ENCODE data around the gene GCDH.

The GCDH gene

DNA sequence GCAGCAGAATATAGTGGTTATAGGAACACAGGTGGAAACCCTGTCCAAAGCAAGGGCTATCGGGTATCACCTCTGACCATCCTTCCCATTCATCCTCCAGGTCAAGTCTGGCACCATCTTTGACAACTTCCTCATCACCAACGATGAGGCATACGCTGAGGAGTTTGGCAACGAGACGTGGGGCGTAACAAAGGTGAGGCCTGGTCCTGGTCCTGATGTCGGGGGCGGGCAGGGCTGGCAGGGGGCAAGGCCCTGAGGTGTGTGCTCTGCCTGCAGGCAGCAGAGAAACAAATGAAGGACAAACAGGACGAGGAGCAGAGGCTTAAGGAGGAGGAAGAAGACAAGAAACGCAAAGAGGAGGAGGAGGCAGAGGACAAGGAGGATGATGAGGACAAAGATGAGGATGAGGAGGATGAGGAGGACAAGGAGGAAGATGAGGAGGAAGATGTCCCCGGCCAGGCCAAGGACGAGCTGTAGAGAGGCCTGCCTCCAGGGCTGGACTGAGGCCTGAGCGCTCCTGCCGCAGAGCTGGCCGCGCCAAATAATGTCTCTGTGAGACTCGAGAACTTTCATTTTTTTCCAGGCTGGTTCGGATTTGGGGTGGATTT lies 52.6 kb downstream of the GCDH start:
- DNase-seq, result no peak

DNA sequence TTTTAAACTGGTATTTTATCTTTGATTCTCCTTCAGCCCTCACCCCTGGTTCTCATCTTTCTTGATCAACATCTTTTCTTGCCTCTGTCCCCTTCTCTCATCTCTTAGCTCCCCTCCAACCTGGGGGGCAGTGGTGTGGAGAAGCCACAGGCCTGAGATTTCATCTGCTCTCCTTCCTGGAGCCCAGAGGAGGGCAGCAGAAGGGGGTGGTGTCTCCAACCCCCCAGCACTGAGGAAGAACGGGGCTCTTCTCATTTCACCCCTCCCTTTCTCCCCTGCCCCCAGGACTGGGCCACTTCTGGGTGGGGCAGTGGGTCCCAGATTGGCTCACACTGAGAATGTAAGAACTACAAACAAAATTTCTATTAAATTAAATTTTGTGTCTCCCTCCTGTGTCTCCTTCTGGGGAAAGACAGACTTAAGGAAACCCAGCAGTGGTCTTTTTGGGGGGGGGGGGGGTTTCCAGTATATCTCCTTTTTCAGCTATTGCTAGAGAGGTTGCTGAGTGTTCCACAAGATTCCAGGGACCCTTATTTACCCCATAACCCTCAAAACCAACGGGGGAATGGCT lies 53.2 kb downstream of the GCDH start:
- no peak for DNase-seq

DNA sequence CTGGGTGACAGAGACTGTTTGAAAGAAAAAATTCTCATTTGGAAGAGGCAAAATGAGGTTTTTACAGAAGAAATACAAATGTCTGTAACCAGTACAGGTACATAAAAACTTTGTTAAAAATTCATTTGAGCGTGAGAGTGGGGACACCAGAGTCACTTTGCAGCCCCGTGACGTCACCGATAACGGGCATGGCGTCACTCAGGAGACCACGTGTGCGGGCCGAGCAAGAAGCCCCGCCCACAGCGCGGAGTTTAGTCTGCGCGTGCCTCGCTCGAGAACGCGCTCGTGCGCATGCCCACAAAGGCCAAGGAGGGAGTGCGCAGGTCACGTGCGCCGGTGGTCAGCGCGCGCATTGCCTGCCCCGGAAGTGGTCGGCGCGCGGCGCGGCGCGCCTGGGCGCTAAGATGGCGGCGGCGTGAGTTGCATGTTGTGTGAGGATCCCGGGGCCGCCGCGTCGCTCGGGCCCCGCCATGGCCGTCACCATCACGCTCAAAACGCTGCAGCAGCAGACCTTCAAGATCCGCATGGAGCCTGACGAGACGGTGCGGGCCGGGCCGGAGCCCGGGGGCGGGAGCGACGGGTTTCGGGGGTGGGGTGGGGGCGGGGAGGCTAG lies 54.6 kb downstream of the GCDH start, which contains the start of gene RAD23A:
Gene RAD23A, plus strand, starts transcription at position 384 of the 613 bp plus-strand sequence. Its CDS starts 87 bp downstream, at position 471.
- DNase-seq, result peak; percentile 97

DNA sequence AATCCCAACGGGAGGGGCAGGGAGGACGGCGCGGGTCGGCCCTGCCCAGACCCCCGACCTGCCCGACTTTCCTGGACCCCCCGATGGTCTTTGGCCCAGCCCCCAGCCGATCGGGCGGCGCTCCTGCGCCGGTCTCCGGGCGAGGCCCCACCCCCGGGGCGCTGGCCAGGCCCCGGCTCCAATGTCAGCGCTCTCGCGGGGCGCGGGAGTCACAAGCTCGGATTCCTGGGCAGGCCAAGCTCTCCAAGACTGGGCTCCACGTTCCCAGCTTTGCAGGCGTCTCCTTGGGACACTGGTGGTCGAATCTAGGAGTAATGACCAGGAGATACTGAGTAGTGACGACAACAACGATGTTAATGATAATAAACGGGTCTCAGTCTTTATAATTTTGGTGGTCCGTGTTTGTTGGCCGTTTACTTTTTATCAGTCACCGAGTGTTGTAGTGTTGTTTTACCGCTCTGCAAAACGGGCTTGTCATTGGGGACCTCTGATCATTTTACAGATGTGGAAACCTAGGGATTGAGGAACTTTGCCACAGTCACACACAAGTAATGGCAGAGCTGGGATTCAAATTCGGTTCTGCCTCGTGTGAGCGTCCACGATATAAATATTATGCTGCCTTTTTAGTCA lies 55.2 kb downstream of the GCDH start:
- peak; percentile 39 for DNase-seq

DNA sequence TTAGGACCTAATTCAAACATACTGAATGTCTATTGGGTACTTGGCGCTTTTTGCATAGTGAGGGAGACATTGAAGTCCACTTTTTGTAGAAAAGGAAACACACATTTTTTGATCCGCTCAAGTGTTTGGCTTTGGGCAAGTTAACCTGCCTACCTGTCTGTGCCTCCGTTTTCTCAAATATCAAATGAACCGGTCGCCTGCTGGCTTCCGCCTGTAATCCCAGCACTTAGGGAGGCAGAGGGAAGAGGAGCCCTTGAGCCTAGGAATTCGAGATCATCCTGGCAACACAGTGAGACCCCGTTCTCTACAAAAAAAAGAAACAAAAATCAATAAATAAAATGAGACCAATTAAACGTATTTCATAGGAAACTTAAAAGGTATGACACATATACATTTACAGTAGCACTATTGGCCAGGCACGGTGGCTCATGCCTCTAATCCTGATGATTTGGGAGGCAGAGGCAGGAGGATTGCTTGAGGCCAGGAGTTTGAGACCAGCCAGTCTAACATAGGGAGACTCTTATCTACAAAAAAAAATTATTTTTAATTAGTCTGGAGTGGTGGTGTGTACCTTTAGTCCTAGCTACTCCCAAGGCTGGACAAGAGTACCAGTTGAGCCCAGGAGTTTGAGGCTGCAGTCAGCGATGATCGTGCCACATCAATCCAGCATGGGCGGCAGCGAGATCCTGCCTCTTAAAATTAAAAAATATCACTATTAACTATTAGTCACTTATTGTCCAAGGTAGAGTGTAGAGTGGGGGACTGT lies 56.0 kb downstream of the GCDH start:
- DNase-seq, result no peak

DNA sequence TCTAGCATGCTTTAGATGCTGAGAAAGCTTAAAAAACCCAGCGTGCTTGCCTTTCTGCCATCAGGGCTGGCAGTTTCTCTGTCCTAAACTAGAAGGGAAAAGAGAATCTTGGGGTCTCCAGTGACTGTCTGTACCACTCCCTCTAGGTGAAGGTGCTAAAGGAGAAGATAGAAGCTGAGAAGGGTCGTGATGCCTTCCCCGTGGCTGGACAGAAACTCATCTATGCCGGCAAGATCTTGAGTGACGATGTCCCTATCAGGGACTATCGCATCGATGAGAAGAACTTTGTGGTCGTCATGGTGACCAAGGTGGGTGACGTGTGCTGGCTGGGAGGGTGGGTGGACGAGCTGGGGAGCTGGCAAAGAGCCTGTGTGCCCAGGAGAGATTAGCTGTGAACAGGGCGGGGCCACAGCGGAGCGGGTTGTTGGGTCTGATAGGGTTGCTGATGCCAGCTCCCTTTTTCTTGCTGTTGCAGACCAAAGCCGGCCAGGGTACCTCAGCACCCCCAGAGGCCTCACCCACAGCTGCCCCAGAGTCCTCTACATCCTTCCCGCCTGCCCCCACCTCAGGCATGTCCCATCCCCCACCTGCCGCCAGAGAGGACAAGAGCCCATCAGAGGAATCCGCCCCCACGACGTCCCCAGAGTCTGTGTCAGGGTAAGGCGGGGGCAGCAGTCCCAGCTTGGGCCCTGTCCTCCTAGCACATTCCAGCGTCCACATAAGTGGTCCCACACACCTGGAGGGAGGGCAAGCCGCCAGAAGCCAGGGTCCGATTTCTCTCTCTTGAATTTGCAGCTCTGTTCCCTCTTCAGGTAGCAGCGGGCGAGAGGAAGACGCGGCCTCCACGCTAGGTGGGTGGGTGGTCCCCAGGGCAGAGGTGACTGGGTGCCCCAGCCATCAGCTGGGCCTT lies 57.0 kb downstream of the GCDH start:
- DNase-seq, result no peak

DNA sequence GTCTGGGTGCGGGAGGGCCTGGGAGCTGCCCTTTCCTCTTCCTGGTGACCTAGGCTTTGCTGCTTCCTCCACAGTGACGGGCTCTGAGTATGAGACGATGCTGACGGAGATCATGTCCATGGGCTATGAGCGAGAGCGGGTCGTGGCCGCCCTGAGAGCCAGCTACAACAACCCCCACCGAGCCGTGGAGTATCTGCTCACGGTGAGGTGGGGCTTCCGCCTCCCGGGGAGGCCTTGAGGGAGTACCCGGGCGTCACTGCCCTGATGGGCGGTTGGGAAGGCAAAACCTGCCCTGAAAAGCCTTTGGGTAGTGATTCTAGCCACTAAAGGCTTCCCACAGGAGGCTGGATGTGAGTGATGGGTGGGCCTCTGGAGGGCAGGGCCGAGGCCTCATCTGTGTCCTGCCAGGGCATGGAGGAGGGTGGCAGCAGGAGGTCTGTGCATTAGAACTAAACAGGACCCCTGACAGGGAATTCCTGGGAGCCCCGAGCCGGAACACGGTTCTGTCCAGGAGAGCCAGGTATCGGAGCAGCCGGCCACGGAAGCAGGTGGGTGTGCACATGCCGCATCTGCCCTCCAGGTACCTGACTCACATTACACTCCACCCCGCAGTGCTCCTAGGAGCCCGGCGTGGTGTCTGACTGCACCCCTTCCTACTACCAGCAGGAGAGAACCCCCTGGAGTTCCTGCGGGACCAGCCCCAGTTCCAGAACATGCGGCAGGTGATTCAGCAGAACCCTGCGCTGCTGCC lies 57.8 kb downstream of the GCDH start:
- no peak for DNase-seq
